H9 (cell line): ENCODE data around the gene ZNF169. TPM values are rescaled to one million over a fixed set of nuclear protein-coding genes. Genes with fewer than 3 reads are reported as not detected.
"Not testable (repeated sequence)": the region's sequence is repeated elsewhere in the genome, so short reads cannot be mapped to it uniquely, and the experiment has no call there.

Experiments used
- DNase-seq: peaks from one replicate; pipeline ENCODE4 v3.0.0-alpha.2; 2017
- H2AFZ ChIP-seq: one replicate; pipeline ENCODE4 v1.6.1; 2013; ENCODE audit warnings: mild to moderate bottlenecking, low read length, control low read depth, moderate library complexity
- H2AK5ac ChIP-seq: 2 replicates; pipeline ENCODE4 v1.6.1; 2013; ENCODE audit warnings: low read length, control low read depth, mixed read lengths; ENCODE audit not compliant: insufficient read length
- H2BK120ac ChIP-seq: one replicate; pipeline ENCODE4 v1.6.1; 2013; ENCODE audit warnings: low read depth, mild to moderate bottlenecking, low read length, control low read depth, inconsistent platforms; ENCODE audit not compliant: poor library complexity, severe bottlenecking
- H2BK12ac ChIP-seq: 2 replicates; pipeline ENCODE4 v1.6.1; 2013; ENCODE audit warnings: low read length, control low read depth, mixed read lengths, low read depth; ENCODE audit not compliant: insufficient read length
- H2BK15ac ChIP-seq: 2 replicates; pipeline ENCODE4 v1.6.1; 2013; ENCODE audit warnings: low read depth, low read length, control low read depth
- H2BK20ac ChIP-seq: one replicate; pipeline ENCODE4 v1.6.1; 2013; ENCODE audit warnings: low read depth, mild to moderate bottlenecking, low read length, control low read depth, inconsistent platforms; ENCODE audit not compliant: poor library complexity, severe bottlenecking
- H2BK5ac ChIP-seq: 2 replicates; pipeline ENCODE4 v1.6.1; 2013; ENCODE audit warnings: low read length, control low read depth, mixed read lengths; ENCODE audit not compliant: insufficient read length
- H3K14ac ChIP-seq: 2 replicates; pipeline ENCODE4 v1.6.1; 2013; ENCODE audit warnings: low read length, control low read depth; ENCODE audit not compliant: insufficient read depth
- H3K18ac ChIP-seq: 2 replicates; pipeline ENCODE4 v1.6.1; 2013; ENCODE audit warnings: low read depth, mild to moderate bottlenecking, mixed read lengths, low read length, control low read depth; ENCODE audit not compliant: insufficient read length
- H3K23ac ChIP-seq: 2 replicates; pipeline ENCODE4 v1.6.1; 2013; ENCODE audit warnings: low read length, control low read depth, mixed read lengths, low read depth; ENCODE audit not compliant: insufficient read length
- H3K23me2 ChIP-seq: 2 replicates; pipeline ENCODE4 v1.6.1; 2013; ENCODE audit warnings: low read depth, mild to moderate bottlenecking, mixed read lengths, low read length, control low read depth; ENCODE audit not compliant: insufficient read length, poor library complexity, severe bottlenecking
- H3K27ac ChIP-seq: 2 replicates; pipeline ENCODE4 v1.5.1; 2013; ENCODE audit warnings: low read length, control low read depth, mixed read lengths, low read depth; ENCODE audit not compliant: insufficient read length
- H3K27me3 ChIP-seq: 2 replicates; pipeline ENCODE4 v1.6.1; 2013; ENCODE audit warnings: low read length, control low read depth, inconsistent platforms; ENCODE audit not compliant: insufficient read depth
- H3K4ac ChIP-seq: 2 replicates; pipeline ENCODE4 v1.6.1; 2013; ENCODE audit warnings: low read depth, mild to moderate bottlenecking, control low read depth, inconsistent platforms, low read length, moderate library complexity
- H3K4me1 ChIP-seq: 2 replicates; pipeline ENCODE4 v1.6.1; 2013; ENCODE audit warnings: low read length, control low read depth, inconsistent platforms; ENCODE audit not compliant: insufficient read depth
- H3K4me2 ChIP-seq: 2 replicates; pipeline ENCODE4 v1.6.1; 2013; ENCODE audit warnings: low read length, control low read depth, mixed read lengths; ENCODE audit not compliant: insufficient read length, insufficient read depth
- H3K56ac ChIP-seq: 2 replicates; pipeline ENCODE4 v1.6.1; 2013; ENCODE audit warnings: low read depth, mild to moderate bottlenecking, mixed read lengths, low read length, control low read depth; ENCODE audit not compliant: insufficient read length
- H3K79me1 ChIP-seq: 2 replicates; pipeline ENCODE4 v1.6.1; 2013; ENCODE audit warnings: low read depth, mild to moderate bottlenecking, moderate library complexity, low read length, control low read depth, inconsistent platforms; ENCODE audit not compliant: insufficient read depth, poor library complexity, severe bottlenecking
- H3K79me2 ChIP-seq: 2 replicates; pipeline ENCODE4 v1.6.1; 2013; ENCODE audit warnings: low read length, control low read depth, inconsistent platforms; ENCODE audit not compliant: insufficient read depth
- H3K9ac ChIP-seq: 2 replicates; pipeline ENCODE4 v1.6.1; 2013; ENCODE audit warnings: low read length, control low read depth, mixed read lengths; ENCODE audit not compliant: insufficient read length; ENCODE audit errors: extremely low read depth
- H3K9me3 ChIP-seq: one replicate; pipeline ENCODE4 v1.6.1; 2013; ENCODE audit warnings: low read depth, low read length, inconsistent platforms; ENCODE audit not compliant: control insufficient read depth
- H3T11ph ChIP-seq: one replicate; pipeline ENCODE4 v1.6.1; 2013; ENCODE audit warnings: mild to moderate bottlenecking, low read length, control low read depth, inconsistent platforms
- H4K20me1 ChIP-seq: one replicate; pipeline ENCODE4 v1.6.1; 2013; ENCODE audit not compliant: control insufficient read depth, insufficient read length, insufficient read depth
- H4K5ac ChIP-seq: 2 replicates; pipeline ENCODE4 v1.6.1; 2013; ENCODE audit warnings: low read depth, mild to moderate bottlenecking, mixed read lengths, low read length, control low read depth; ENCODE audit not compliant: insufficient read length
- H4K8ac ChIP-seq: replicated peaks from 2 replicates; pipeline ENCODE4 v1.6.1; 2013; ENCODE audit warnings: low read length, control low read depth, mixed read lengths, low read depth; ENCODE audit not compliant: insufficient read length
- H4K91ac ChIP-seq: 2 replicates; pipeline ENCODE4 v1.6.1; 2013; ENCODE audit warnings: low read depth, mild to moderate bottlenecking, moderate library complexity, mixed read lengths, low read length, control low read depth; ENCODE audit not compliant: insufficient read length
- H3K27ac Mint-ChIP-seq, 3 experiments: 2 replicates in 2 of 3; 3 replicates in 1 of 3; pipeline ENCODE4 v1.8.0; 2020 to 2021; ENCODE audit warnings: mixed read lengths in 3 of 3, mild to moderate bottlenecking in 1 of 3, moderate library complexity in 1 of 3
- H3K27me3 Mint-ChIP-seq: 2 replicates; pipeline ENCODE4 v1.8.0; 2021; ENCODE audit warnings: low read depth, mild to moderate bottlenecking, moderate library complexity, mixed read lengths
- H3K36me3 Mint-ChIP-seq, 3 experiments: 2 replicates in 2 of 3; 3 replicates in 1 of 3; pipeline ENCODE4 v1.8.0; 2020 to 2021; ENCODE audit warnings: low read depth in 3 of 3, mixed read lengths in 3 of 3; ENCODE audit not compliant: insufficient read depth in 1 of 3
- H3K4me1 Mint-ChIP-seq, 2 experiments: 2 replicates each; pipeline ENCODE4 v1.8.0; 2020; ENCODE audit warnings: mixed read lengths in 2 of 2
- H3K4me3 Mint-ChIP-seq, 2 experiments: 2 replicates in 1 of 2; 3 replicates in 1 of 2; pipeline ENCODE4 v1.8.0; 2020 to 2021; ENCODE audit warnings: mild to moderate bottlenecking in 2 of 2, mixed read lengths in 2 of 2, moderate library complexity in 1 of 2
- H3K9me3 Mint-ChIP-seq, 2 experiments: 2 replicates in 1 of 2; 3 replicates in 1 of 2; pipeline ENCODE4 v1.8.0; 2020; ENCODE audit warnings: mild to moderate bottlenecking in 2 of 2, mixed read lengths in 2 of 2, moderate library complexity in 1 of 2
- WGBS: extraction: QIAGEN DNeasy Blood & Tissue Kit; methylation state at CpG from one replicate; pipeline ENCODE4 v1.1.7; 2013; ENCODE audit warnings: missing lambda C conversion rate, low lambda C conversion rate, mixed read lengths; ENCODE audit not compliant: insufficient read length; ENCODE audit errors: extremely low coverage; 5-methylcytosine and 5-hydroxymethylcytosine counted together
- total RNA-seq: library from RNA; stranded (reverse); gene quantifications from 2 replicates; pipeline ENCODE4 v1.2.1, GENCODE V29; 2021

The ZNF169 gene
- total RNA-seq, 1 experiment from 2014 or later: 4.8 TPM

GRCh38 chr9:94316236-94316635, 57.1 kb downstream of the ZNF169 start:
- H3K9ac ChIP-seq, DNase-seq, H3K36me3 Mint-ChIP-seq, H3K27me3 ChIP-seq, H2AFZ ChIP-seq, H3K14ac ChIP-seq, H3K79me1 ChIP-seq, H3K23ac ChIP-seq, H3K4me2 ChIP-seq, H4K20me1 ChIP-seq, H3K4me1 Mint-ChIP-seq, H3K4ac ChIP-seq, H3K27ac ChIP-seq, H3K4me1 ChIP-seq, H3K79me2 ChIP-seq, H4K5ac ChIP-seq, H3K27ac Mint-ChIP-seq, H3K9me3 ChIP-seq, H2BK5ac ChIP-seq, H3K4me3 Mint-ChIP-seq, H3K9me3 Mint-ChIP-seq, H3T11ph ChIP-seq, H4K91ac ChIP-seq, H2BK12ac ChIP-seq, H3K18ac ChIP-seq, H3K23me2 ChIP-seq, H2BK15ac ChIP-seq, H4K8ac ChIP-seq, H2BK20ac ChIP-seq, H2BK120ac ChIP-seq, H3K56ac ChIP-seq, H3K27me3 Mint-ChIP-seq, H2AK5ac ChIP-seq: not testable (repeated sequence)
- WGBS: no CpG with 5 or more reads among the region's 5 CpGs

- not testable (repeated sequence) for H3K79me2 ChIP-seq, H4K20me1 ChIP-seq, DNase-seq, H3K18ac ChIP-seq, H3K27me3 ChIP-seq, H4K5ac ChIP-seq, H3K4me1 Mint-ChIP-seq, H4K8ac ChIP-seq, H3K9me3 ChIP-seq, H3K4me3 Mint-ChIP-seq, H3K23ac ChIP-seq, H2AFZ ChIP-seq, H2BK12ac ChIP-seq, H3K27ac ChIP-seq, H2BK15ac ChIP-seq, H3T11ph ChIP-seq, H3K23me2 ChIP-seq, H3K9ac ChIP-seq, H2BK20ac ChIP-seq, H3K27me3 Mint-ChIP-seq, H2AK5ac ChIP-seq, H3K4ac ChIP-seq, H3K9me3 Mint-ChIP-seq, H3K36me3 Mint-ChIP-seq, H3K14ac ChIP-seq, H3K4me1 ChIP-seq, H3K79me1 ChIP-seq, H3K27ac Mint-ChIP-seq, H3K56ac ChIP-seq, H2BK5ac ChIP-seq, H2BK120ac ChIP-seq, H4K91ac ChIP-seq, H3K4me2 ChIP-seq
- WGBS: no CpG with 5 or more reads among the region's 10 CpGs
Measured at GRCh38 chr9:94317949-94318657, 59.0 kb downstream of the ZNF169 start.
